SH-SY5Y (cell line): Measurements from ENCODE around the gene OPCML.

Source experiments
- GATA2 ChIP-seq: IDR thresholded peaks from 2 replicates; pipeline ENCODE4 v1.6.1; 2011; ENCODE audit warnings: mild to moderate bottlenecking, low read depth, low read length
- GATA3 ChIP-seq: IDR thresholded peaks from 2 replicates; pipeline ENCODE4 v1.6.1; 2011; ENCODE audit warnings: low read depth, mild to moderate bottlenecking, low read length, moderate library complexity

DNA sequence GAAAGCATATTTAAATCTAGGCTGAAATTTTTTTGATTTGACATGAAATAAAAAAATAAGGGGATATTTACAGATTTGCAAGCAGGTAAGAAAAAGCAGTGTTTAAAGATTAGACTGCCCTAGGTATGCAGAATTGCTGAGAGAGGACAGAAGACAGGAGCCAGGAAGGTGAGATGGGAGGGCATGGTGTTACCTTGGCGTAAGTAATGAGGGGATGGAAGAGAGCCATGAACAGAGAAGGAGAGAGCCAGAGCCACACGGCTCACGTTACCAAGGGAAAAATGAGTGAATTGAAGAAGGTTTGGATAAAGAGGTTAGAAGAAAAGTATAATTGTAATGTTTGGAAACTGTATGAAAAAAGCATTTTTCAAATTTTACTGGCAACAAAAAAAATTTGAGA lies 904.3 kb downstream of the OPCML start:
- TF ChIP-seq GATA3, result no peak
- TF ChIP-seq GATA2, result no peak
